GM23248 (cell line): Measurements from ENCODE around the gene BACE2.
"Not testable (repeated sequence)": the region's sequence is repeated elsewhere in the genome, so short reads cannot be mapped to it uniquely, and the experiment has no call there.

Experiments used
- EZH2 ChIP-seq: fragments of 200-600 bp; sonication (generic); IDR thresholded peaks from 2 replicates; pipeline ENCODE4 v1.6.1; 2018; ENCODE audit warnings: antibody characterized with exemption, mild to moderate bottlenecking; ENCODE audit not compliant: insufficient read depth, poor library complexity, severe bottlenecking
- EZH2phosphoT487 ChIP-seq: fragments of 200-600 bp; sonication (generic); IDR thresholded peaks from 2 replicates; pipeline ENCODE4 v1.6.1; 2018; ENCODE audit warnings: antibody characterized with exemption, moderate library complexity, mild to moderate bottlenecking, low read depth; ENCODE audit not compliant: insufficient read depth

DNA sequence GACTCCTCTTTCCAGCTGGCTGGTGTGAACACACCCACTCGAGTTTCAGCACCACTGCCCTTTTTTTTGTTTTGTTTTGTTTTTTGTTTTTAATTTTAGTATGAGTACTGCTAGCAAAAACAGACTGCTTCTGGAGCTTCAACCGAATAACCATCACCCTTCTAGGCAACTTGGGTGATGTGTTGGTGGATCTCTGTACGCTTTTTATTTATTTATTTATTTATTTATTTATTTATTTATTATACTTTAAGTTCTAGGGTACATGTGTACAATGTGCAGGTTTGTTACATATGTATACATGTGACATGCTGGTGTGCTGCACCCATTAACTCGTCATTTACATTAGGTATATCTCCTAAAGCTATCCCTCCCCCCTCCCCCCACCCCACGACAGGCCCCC lies 30.7 kb downstream of the BACE2 start:
- not testable (repeated sequence) for TF ChIP-seq EZH2, EZH2phosphoT487
